ENCODE measurements around the gene OR5B12.
"Not testable (repeated sequence)": the region's sequence is repeated elsewhere in the genome, so short reads cannot be mapped to it uniquely, and the experiment has no call there.

Gene OR5B12

GRCh38 chr11:58442136-58442535, at the start of gene OR5B12:
TSS of gene OR5B12 (minus strand) at chr11:58442236. CDS start at chr11:58440151, 2,085 bp downstream.
- no peak for DNase-seq (ENCODE audit: low read depth)

DNA sequence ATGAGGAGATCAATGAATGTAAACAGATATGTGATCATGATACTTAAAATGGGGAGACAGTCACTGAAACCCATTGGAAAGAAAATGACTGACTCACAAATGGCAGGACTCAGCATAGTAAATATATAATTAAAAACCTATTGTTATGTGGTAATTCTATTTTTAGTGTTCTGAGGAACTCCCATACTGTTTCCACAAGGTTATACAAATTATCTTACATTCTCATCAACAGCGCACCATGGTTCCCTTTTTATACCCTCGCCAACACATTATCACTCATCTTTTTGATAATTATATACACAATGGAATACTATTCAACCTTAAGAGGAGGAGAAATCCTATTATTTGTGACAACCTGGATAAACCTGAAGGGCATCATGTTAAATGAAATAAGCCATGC, 48.8 kb upstream of the OR5B12 start:
- no peak for DNase-seq (ENCODE audit: low read depth)

- DNase-seq (ENCODE audit: low read depth) = no peak
Observed at GRCh38 chr11:58487170-58487569, 45.1 kb upstream of the OR5B12 start.

GRCh38 chr11:58485961-58486360, 43.9 kb upstream of the OR5B12 start:
- DNase-seq (ENCODE audit: low read depth) = no peak

DNA sequence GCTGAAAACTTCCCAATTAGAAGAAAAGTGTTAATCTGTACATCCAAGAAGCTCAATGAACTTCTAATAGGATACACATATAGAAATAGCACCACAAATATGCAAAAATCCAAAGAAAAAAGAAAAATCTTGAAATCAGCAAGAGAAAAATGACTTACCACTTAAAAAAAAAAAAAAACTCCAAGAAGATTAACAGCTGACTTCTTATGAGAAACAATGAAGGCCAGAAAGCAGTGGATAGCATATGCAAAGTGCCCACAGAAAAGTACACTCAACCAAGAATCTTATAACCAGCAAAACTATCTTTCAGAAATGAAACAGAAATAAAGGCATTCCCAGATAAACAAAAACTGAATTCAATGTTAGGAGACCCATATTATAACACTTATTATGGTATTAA, 29.9 kb upstream of the OR5B12 start:
- no peak for DNase-seq (ENCODE audit: low read depth)

DNA sequence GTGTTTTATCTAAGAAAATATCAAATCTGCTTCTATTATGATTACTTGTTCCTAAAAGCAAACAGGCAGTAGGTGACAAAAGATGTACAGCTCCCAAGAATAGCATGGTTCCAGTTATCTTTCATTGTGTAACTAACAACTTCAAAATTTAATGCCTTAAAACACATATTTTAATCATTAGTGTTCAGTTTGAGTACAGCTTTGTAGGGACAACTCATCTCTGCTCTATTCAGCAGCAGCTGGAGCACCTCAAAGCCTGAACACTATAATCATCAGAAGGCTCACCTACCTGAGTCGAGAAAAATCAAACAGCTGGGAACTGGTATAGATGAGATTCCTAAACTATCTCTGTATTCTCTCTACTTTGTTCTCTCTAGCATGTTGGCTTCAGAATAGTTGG, 24.3 kb upstream of the OR5B12 start:
- no peak for DNase-seq (ENCODE audit: low read depth)

DNA sequence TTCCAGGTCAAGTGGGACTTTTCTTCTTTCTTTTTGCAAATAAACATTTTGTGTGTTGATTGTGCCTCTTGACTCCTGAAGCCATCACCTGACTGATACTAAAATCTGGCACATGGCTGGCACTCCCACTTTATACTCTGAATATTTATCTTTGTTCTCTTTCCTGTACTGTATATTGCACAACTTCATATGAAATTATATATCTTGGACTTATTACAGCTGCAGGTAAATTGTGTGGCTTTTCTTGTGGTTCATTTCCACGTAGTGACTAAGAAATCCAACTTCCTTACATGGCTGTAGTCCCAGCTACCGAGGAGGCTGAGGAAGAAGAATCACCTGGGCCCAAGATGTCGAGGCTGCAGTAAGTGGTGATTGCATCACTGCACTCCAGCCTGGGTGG, 23.7 kb upstream of the OR5B12 start:
- DNase-seq (ENCODE audit: low read depth) = no peak

- no peak for DNase-seq (ENCODE audit: low read depth)
Observed at GRCh38 chr11:58451585-58451984, 9.5 kb upstream of the OR5B12 start.

DNA sequence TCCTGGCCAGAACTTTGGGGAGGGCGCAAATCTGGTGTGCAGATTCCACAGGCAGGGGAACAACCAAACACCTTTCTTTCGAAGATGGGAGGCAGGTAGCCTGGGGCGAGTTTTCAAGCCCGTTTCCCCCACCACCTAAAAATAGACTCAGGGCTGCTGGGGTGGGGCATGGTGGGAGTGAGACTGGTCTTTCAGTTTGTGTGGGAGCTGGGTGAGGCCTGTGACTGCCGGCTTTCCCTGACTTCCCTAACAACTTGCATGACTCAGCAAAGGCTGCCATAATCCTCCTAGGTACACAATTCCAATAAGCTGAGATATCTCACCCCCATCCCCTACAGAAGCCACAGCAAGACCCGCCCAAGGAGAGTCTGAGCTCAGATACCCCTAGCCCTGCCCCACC, 4.3 kb upstream of the OR5B12 start:
- no peak for DNase-seq (ENCODE audit: low read depth)

- no peak for DNase-seq (ENCODE audit: low read depth)
Observed at GRCh38 chr11:58444300-58444699, 2.3 kb upstream of the OR5B12 start.

DNA sequence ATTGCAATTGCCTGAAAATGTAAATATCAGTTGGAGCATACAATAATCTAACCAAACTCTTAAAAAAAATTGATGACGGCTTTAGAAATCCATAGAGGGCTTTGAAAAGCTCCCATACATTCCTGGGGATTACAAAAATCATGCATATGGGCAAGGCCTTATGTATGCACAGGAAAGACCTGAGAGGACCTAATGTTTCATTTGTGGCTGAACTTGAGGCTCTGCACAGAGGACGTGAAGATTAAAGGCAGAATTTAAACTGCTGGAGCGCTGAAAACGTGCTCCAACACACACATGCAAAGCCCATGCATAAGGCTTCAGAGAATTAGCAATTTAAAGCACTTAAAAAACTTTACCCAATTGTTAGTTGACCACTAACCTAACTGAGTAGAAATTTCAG, 3.5 kb downstream of the OR5B12 start:
- DNase-seq (ENCODE audit: low read depth) = no peak

DNA sequence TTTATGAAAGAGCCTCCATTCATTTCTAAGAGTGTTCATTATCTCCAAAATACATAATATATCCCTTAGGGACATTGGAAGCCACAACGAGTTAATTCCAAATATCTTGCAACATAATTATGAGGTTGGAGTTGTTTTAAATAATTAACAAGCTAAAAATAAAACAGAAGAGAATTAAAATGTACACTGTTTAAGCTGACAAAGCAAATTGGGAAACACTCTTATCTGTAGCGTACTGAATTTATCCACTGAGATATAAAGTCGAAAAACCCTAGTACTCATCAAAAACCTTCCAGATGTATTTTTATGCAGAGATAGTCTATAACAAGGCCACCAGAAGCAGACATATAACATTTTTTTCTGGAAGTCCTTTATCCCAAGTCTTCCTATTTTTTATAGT, 7.8 kb downstream of the OR5B12 start:
- DNase-seq (ENCODE audit: low read depth) = no peak

DNA sequence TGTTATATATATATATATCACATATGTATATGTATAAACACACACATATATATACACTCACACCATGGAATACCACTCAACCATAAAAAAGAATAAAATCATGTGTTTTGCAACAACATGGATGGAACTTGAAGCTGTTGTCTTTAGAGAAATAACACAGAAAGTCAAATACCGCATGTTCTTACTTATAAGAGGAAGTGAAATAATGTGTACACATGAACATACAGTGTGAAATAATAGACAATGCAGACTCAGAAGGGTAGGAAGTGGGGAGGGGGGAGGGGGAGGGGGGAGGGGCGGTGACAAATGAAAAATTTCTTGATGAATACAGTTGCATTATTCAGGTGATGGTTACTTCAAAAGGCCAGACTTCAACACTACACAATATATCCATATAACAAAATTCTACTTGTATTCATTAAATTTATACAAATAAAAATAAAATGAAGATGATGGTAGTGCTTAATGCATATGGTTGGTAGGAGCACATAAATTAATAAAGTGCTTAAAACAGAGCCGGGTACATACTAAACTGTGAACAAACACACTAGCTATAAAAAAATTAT, 8.3 kb downstream of the OR5B12 start:
- DNase-seq (ENCODE audit: low read depth) = no peak

DNA sequence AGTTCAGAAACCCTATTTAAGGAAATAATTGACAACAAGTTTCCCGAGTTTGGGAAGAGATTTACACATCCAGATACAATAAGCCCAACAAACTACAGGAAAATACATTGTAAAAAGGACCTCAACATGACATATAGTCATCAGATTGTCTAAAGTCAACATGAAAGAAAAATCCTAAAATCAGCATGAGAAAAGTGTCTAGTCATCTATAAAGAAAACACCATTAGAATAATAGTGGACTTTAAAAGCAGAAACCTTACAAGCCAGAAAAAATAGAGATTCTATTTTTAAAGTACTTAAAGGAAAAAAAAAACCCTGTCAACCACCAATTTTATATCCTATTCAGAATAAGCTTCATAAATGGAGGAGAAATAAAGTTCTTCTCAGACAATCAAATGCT, 12.8 kb downstream of the OR5B12 start:
- no peak for DNase-seq (ENCODE audit: low read depth)

- no peak for DNase-seq (ENCODE audit: low read depth)
Observed at GRCh38 chr11:58428021-58428420, 14.0 kb downstream of the OR5B12 start, which contains the start of gene OR5B2. TSS of gene OR5B2 (minus strand) at chr11:58428121. CDS start at chr11:58423261, 4,860 bp downstream.

DNA sequence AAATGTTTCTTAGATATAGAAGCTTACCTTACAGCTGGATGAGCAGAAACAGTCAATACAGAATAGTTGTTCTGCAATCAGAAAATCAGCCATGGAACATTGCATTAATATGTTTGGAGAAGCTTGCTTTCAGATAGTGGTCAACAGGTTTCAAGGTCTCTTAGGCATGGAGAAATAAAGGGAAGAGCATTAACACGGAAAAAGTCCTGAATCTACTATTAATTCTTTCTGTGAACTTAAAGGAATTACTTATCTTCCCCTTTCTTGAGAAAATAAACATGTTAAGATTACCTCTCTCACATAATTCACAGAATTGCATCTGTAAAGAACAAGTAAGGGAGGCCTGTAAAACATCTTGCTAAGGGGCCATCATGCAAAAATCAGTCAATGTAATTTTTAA, 35.3 kb downstream of the OR5B12 start, which contains the start of gene OR5B3:
Gene OR5B3 (minus strand): TSS at position 101 of the 400 bp plus-strand sequence. CDS start 3,465 bp downstream, outside the sequence.
- DNase-seq (ENCODE audit: low read depth) = no peak

GRCh38 chr11:58399622-58400021, 42.4 kb downstream of the OR5B12 start:
- DNase-seq (ENCODE audit: low read depth) = not testable (repeated sequence)

DNA sequence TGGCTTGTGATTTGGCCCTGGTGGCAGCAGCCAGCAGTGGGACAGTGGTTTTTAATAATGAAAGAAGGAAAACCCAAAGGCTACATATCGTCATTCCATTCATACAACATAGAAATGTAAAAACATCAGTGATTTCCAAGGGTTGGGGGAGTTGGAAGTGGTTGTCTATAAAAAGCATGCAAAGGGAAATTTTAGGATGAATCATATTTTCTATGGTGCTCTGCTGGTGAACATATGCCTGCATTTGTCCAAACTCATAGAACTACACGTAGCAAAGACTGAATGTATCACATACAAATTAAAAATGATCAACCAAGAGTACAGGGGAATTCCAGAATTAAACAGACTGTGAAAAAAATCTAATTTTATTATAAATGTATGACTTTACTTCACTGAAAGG, 46.5 kb downstream of the OR5B12 start:
- no peak for DNase-seq (ENCODE audit: low read depth)

- DNase-seq (ENCODE audit: low read depth) = no peak
Observed at GRCh38 chr11:58394195-58394594, 47.8 kb downstream of the OR5B12 start.

DNA sequence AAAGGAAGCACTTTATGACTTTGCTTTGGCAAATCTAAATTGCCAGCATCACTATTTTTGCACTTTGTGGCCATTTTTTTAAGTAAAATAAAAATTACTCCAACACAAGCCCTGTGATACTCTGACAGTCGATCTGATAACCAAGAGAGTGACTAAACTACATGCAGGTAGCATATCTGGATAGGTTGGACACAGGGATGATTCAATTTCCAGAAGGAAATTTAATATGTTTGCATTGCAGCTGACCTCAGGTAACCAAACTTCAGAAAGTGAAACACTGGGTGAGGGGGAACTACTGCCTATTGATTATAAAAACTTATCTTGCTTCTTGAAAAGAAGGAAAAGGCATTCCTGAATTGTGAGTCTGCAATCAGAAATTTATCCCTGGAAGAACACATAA, 49.3 kb downstream of the OR5B12 start:
- DNase-seq (ENCODE audit: low read depth) = no peak

DNA sequence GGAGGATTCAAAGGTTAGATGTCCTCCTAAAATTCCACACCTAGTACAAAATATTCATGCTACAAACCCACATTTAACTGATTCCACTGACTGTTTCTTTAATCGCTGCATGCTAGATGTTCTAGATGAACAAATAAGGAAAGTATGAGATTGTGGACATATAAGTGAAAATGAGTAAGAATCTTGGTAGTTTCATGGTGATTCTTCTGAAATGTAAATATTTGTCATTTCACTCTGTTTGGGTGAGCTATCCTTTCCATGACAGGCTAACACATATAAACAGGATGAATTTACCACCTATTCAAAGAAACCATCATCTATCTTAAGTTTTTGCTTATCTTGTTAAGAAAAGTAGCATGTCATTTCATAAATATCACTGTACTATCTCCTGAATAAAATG, 50.2 kb downstream of the OR5B12 start:
- DNase-seq (ENCODE audit: low read depth) = no peak

DNA sequence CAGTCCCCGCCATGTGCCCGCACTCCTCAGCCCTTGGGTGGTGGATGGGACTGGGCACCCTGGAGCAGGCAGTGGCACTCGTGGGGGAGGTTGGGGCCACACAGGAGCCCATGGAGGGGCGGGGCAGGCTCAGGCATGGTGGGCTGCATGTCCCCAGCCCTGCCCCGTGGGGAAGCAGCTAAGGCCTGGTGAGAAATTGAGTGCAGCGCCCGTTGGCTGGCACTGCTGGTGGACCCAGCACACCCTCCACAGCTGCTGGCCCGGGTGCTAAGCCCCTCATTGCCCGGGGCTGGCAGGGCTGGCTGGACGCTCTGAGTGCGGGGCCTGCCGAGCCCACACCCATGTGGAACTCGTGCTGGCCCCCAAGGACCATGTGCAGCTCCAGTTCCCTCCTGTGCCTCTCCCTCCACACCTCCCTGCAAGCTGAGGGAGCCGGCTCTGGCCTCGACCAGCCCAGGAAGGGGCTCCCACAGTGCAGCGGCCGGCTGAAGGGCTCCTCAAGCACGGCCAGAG, 51.4 kb downstream of the OR5B12 start:
- no peak for DNase-seq (ENCODE audit: low read depth)
